NCI-H2227 (cell line): ENCODE measurements around the gene HTD2.
"Not testable (repeated sequence)": the region's sequence is repeated elsewhere in the genome, so short reads cannot be mapped to it uniquely, and the experiment has no call there.

Experiments
- DNase-seq: peaks from one replicate; lab custom pipeline; 2025; ENCODE audit not compliant: unreplicated experiment; lab: John Stamatoyannopoulos, UW

Gene HTD2

GRCh38 chr3:58331593-58332152, 25.4 kb downstream of the HTD2 start:
- no peak for DNase-seq

GRCh38 chr3:58332575-58333188, 26.4 kb downstream of the HTD2 start, which contains the start of gene PXK:
Gene PXK, plus strand, starts transcription at chr3:58332892. Its CDS starts 97 bp downstream, at chr3:58332989.
- DNase-seq, result peak; percentile 69

- no peak for DNase-seq
Observed at GRCh38 chr3:58333206-58334012, 27.1 kb downstream of the HTD2 start.

DNA sequence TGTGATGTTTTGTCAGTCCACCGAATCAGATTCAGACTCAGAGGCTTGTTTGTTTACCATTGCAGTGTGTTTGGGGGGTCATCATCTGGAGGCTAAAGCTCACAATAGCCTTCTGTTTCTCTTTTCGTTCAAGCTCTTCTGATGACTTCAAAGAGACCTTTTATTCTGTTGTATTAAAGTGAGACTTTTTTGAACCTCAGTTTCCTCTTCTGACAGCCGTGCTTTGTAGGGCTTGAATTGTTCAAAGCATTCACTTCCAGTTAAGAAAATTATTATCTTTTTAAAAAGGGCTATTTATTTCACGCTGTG, 27.6 kb downstream of the HTD2 start:
- no peak for DNase-seq

DNA sequence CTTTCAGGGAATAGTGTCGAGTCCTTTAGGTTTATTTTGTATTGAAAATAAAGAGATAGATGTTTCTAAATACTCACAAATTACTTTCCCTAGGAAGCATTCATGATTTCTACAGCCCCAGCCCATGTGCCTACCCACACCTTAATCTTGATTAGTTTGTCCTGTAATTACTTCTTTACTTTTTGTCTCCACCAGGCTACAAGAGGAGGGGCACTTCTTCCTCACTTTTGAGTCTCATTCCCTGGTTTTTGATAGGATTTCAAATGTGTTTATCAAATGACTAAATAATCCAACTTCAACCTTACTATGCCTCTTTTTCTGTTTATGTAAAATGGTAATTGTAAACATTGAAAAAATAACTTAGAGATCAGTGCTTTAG, 28.2 kb downstream of the HTD2 start:
- DNase-seq, result no peak

DNA sequence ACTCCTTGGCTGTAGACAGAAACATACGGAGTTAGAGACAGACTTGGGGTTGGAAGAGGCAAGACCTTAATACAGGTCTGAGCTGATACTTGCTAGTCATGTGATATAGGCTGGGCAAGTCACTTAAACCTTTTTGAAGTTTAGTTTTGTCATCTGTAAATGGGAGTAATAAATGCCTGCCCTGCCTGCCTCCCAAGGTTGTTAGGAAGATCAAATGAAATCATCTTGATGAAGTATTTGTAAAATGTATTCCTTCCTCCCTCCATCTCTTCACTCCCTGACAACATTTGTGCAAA, 29.3 kb downstream of the HTD2 start:
- no peak for DNase-seq

GRCh38 chr3:58336135-58336882, 30.0 kb downstream of the HTD2 start:
- DNase-seq, result no peak

GRCh38 chr3:58337190-58337589, 30.9 kb downstream of the HTD2 start:
- DNase-seq, result no peak

DNA sequence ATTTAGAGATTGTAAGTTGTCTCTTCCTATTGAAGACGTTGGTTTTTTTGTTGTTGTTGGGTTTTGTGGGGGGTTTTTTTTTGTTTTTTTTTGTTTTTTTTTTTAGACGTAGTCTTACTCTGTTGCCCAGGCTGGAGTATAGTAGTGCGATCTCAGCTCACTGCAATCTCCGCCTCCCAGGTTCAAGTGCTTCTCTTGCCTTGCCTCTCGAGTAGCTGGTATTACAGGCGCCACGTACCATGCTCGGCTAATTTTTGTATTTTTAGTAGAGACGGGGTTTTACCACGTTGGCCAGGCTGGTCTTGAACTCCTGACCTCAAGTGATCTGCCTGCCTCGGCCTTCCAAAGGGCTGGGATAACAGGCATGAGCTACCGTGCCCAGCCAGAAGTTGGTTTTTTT, 32.8 kb downstream of the HTD2 start:
- not testable (repeated sequence) for DNase-seq

DNA sequence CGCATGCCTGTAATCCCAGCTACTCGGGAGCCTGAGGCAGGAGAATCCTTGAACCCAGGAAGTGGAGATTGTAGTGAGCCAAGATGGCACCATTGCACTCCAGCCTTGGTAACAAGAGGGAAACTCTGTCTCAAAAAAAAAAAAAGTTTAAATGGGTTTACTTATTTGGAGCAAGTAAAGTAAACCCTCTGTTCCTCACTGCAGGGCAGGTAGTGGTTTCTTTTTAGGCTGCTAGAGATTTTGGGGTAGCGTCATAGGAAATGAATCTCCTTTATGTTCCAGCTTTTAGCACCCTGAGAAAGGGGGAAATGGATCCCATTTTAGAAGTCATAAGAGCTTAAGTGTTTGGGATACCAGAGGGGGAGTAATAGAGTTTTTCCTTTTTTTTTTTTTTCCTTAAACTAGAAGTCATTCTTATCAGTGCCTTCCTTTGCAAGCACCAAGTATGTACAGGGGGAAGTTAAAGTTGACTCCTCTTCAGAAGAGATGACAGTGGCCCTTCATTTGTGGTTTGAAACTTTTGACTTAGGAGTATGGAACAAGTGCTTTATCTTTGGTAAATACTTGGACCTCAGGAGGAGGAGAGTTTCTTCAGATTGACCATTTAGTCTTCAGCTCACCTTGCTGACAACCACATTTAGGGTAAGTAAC, 34.4 kb downstream of the HTD2 start:
- DNase-seq, result no peak

DNA sequence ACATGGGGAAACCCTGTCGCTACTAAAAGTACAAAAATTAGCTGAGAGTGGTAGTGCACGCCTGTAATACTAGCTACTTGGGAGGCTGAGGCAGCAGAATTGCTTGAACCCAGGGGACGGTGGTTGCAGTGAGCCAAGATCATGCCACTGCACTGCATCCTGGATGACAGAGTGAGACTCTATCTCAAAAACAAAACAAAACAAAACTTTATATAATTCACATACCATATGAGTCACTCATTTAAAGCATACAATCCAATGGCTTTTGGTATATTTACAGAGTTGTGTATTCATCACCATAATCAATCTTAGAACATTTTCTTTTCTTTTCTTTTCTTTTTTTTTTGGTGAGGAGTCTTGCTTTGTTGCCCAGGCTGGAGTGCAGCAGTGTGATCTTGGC, 35.1 kb downstream of the HTD2 start:
- DNase-seq, result no peak

- DNase-seq, result no peak
Observed at GRCh38 chr3:58342676-58343075, 36.4 kb downstream of the HTD2 start.

GRCh38 chr3:58345457-58345856, 39.1 kb downstream of the HTD2 start:
- DNase-seq, result no peak

GRCh38 chr3:58346368-58346767, 40.0 kb downstream of the HTD2 start:
- DNase-seq, result no peak

DNA sequence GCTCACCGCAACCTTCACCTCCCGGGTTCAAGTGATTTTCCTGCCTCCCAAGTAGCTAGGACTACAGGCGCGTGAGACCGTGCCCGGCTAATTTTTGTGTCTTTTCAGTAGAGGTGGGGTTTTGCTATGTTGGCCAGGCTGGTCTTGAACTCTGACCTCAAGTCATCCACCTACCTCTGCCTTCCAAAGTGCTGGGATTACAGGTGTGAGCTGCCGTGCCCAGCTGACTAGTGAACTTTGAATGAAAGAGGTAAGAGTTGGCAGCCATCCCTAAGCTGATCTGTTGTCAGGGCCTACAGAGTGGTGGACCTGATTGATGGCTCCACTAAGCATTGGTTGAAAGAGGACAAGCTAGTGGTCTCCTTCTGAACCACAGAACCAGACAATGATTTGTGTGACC, 41.7 kb downstream of the HTD2 start:
- no peak for DNase-seq

- no peak for DNase-seq
Observed at GRCh38 chr3:58349792-58350626, 43.7 kb downstream of the HTD2 start.

- DNase-seq, result no peak
Observed at GRCh38 chr3:58350627-58351013, 44.3 kb downstream of the HTD2 start.

GRCh38 chr3:58351920-58352319, 45.6 kb downstream of the HTD2 start:
- DNase-seq, result no peak

DNA sequence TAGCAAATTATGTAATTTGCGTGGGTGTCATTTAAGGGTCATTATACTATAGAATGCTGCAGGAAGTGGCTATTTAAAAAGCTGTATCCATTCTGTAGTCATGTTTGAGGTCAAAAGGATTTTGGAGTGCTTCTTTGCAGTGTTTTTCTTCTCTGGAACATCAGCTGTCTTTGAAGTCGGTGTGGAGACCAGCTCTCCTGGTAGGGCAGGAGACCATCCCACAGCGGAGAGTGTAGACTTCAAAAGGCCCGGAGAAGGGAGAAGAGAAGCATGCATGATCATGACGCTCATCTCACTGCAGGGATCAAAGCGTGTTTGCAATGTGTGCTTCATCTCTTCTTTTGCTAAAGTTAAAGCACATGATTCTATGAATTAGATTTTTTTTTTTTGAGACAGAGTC, 46.3 kb downstream of the HTD2 start:
- DNase-seq, result no peak

- DNase-seq, result no peak
Observed at GRCh38 chr3:58353722-58354553, 47.6 kb downstream of the HTD2 start.
